Ishikawa (cell line): ENCODE measurements around the gene NOL9.

Experiments
- CEBPB ChIP-seq: IDR thresholded peaks from 2 replicates; pipeline ENCODE4 v1.6.1; 2012
- CREB1 ChIP-seq: IDR thresholded peaks from 2 replicates; pipeline ENCODE4 v1.6.1; 2012; ENCODE audit warnings: low read depth
- EGR1 ChIP-seq: IDR thresholded peaks from 2 replicates; pipeline ENCODE4 v1.6.1; 2012
- FOXM1 ChIP-seq: IDR thresholded peaks from 2 replicates; pipeline ENCODE4 v1.6.1; 2012; ENCODE audit warnings: low read depth, borderline replicate concordance
- NFIC ChIP-seq: IDR thresholded peaks from 2 replicates; pipeline ENCODE4 v1.6.1; 2012
- RAD21 ChIP-seq: IDR thresholded peaks from 2 replicates; pipeline ENCODE4 v1.6.1; 2012; ENCODE audit warnings: low read depth
- TCF12 ChIP-seq: IDR thresholded peaks from 2 replicates; pipeline ENCODE4 v1.6.1; 2012; ENCODE audit warnings: low read depth
- TEAD4 ChIP-seq: IDR thresholded peaks from 2 replicates; pipeline ENCODE4 v1.6.1; 2012
- ZBTB7A ChIP-seq: IDR thresholded peaks from 2 replicates; pipeline ENCODE4 v1.6.1; 2012; ENCODE audit warnings: low read depth
- TF ChIP-seq, protein P1 (sequence below): IDR thresholded peaks from 2 replicates; pipeline ENCODE4 v1.6.1; 2012; ENCODE audit warnings: low read depth, mild to moderate bottlenecking
- TF ChIP-seq, protein P2 (sequence below): IDR thresholded peaks from 2 replicates; pipeline ENCODE4 v1.6.1; 2012

DNA sequence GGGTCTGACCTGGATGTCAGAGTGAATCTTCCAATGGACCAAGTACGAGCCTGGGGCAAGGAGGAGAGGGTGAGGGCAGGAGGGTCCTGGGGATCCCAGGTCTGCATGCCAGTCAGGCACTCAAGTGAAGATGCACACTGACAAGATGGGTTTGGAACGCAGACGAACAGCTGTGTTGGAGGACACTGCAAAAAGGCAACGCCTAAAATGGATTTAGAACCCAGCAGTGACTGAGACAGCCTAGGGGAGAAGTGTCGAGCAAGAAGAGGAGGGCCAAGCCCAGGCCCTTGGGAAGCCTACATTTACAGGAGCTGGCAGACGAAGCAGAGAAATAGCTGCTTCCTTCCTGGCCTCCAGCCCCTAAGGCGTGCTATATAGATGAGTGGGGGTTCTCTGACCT, 25.8 kb downstream of the NOL9 start:
- TF ChIP-seq RAD21 (no peak), TEAD4 (no peak), EGR1 (no peak), CREB1 (no peak), ZBTB7A (no peak), FOXM1 (no peak), CEBPB (no peak), TCF12 (no peak), NFIC (no peak)
- TF ChIP-seq, protein P1, sequence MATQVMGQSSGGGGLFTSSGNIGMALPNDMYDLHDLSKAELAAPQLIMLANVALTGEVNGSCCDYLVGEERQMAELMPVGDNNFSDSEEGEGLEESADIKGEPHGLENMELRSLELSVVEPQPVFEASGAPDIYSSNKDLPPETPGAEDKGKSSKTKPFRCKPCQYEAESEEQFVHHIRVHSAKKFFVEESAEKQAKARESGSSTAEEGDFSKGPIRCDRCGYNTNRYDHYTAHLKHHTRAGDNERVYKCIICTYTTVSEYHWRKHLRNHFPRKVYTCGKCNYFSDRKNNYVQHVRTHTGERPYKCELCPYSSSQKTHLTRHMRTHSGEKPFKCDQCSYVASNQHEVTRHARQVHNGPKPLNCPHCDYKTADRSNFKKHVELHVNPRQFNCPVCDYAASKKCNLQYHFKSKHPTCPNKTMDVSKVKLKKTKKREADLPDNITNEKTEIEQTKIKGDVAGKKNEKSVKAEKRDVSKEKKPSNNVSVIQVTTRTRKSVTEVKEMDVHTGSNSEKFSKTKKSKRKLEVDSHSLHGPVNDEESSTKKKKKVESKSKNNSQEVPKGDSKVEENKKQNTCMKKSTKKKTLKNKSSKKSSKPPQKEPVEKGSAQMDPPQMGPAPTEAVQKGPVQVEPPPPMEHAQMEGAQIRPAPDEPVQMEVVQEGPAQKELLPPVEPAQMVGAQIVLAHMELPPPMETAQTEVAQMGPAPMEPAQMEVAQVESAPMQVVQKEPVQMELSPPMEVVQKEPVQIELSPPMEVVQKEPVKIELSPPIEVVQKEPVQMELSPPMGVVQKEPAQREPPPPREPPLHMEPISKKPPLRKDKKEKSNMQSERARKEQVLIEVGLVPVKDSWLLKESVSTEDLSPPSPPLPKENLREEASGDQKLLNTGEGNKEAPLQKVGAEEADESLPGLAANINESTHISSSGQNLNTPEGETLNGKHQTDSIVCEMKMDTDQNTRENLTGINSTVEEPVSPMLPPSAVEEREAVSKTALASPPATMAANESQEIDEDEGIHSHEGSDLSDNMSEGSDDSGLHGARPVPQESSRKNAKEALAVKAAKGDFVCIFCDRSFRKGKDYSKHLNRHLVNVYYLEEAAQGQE = no peak
- TF ChIP-seq, protein P2, sequence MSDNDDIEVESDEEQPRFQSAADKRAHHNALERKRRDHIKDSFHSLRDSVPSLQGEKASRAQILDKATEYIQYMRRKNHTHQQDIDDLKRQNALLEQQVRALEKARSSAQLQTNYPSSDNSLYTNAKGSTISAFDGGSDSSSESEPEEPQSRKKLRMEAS = no peak
